HCT116 (cell line): Measurements from ENCODE around the gene SLC11A1. TPM values are rescaled to one million over a fixed set of nuclear protein-coding genes. Genes with fewer than 3 reads are reported as not detected.

Experiments
- ATAC-seq: fragments of 200-7000 bp; cut with Tn5 transposase; 2 replicates; pipeline ENCODE4 v1.9.1; 2020; ENCODE audit warnings: mild to moderate bottlenecking, moderate library complexity
- BruUV-seq: library from RNA; stranded (reverse); fragments of 400-500 nt; replicated peaks from 2 replicates; lab custom pipeline; 2021; lab: Mats Ljungman, UMichigan
- CTCF ChIA-PET: fragments of 300-600 bp; sonication (Branson Sonifier 250); formaldehyde crosslinking; loops from one replicate; lab custom pipeline; 2021; ENCODE audit warnings: antibody characterized with exemption; lab: Charles Lee
- POLR2A ChIA-PET: fragments of 300-600, 350-600 bp; sonication (Branson Sonifier 250); formaldehyde crosslinking; loops from one replicate; lab custom pipeline; 2021; ENCODE audit warnings: antibody characterized with exemption; lab: Charles Lee
- RAD21 ChIA-PET, 2 experiments: fragments of 300-600 bp; sonication (Branson Sonifier 250); formaldehyde crosslinking; loops; one replicate each; lab custom pipeline; 2023; ENCODE audit warnings: low total read pairs in 2 of 2; ENCODE audit not compliant: uncharacterized antibody in 2 of 2, unreplicated experiment in 2 of 2, low non-redundant PET in 1 of 2; lab: Charles Lee
- DNase-seq: peaks from one replicate; pipeline ENCODE4 v3.0.0-alpha.2; 2010; ENCODE audit warnings: low read depth, low spot score
- H2AFZ ChIP-seq: fragments of 200-600 bp; shearing (Covaris generic), sonication (generic); 2 replicates; pipeline ENCODE4 v1.6.1; 2017; ENCODE audit warnings: low read depth, mixed run types, mixed read lengths, antibody characterized with exemption, low read length; ENCODE audit not compliant: poor library complexity, severe bottlenecking
- H3K27ac ChIP-seq: 2 replicates; pipeline ENCODE4 v1.5.1; 2012; ENCODE audit warnings: low read depth, low read length
- H3K27me3 ChIP-seq: fragments of 200-600 bp; sonication (generic); 2 replicates; pipeline ENCODE4 v1.6.1; 2016; ENCODE audit warnings: mixed run types, low read length, mixed read lengths; ENCODE audit not compliant: insufficient read depth
- H3K36me3 ChIP-seq, 2 experiments: fragments of 200-500 bp in 1 of 2; fragments of 200-600 bp in 1 of 2; sonication (Bioruptor generic) in 1 of 2; sonication (generic) in 1 of 2; 2 replicates each; pipeline versions ENCODE4 v1.5.1 to v1.6.1; 2014 to 2016; ENCODE audit warnings: low read length in 2 of 2, inconsistent platforms in 1 of 2, mixed read lengths in 1 of 2, mixed run types in 1 of 2; ENCODE audit not compliant: insufficient read depth in 2 of 2, control insufficient read depth in 1 of 2
- H3K4me1 ChIP-seq, 2 experiments: fragments of 200-600 bp in 1 of 2; sonication (generic) in 1 of 2; 2 replicates each; pipeline versions ENCODE4 v1.5.1 to v1.6.1; 2012 to 2017; ENCODE audit warnings: low read length in 2 of 2, inconsistent platforms in 1 of 2, mild to moderate bottlenecking in 1 of 2, mixed read lengths in 1 of 2, mixed run types in 1 of 2, moderate library complexity in 1 of 2; ENCODE audit not compliant: insufficient read depth in 2 of 2, control insufficient read depth in 1 of 2
- H3K4me2 ChIP-seq: fragments of 200-600 bp; sonication (generic); 2 replicates; pipeline ENCODE4 v1.6.1; 2017; ENCODE audit warnings: mixed run types, low read length, mixed read lengths
- H3K4me3 ChIP-seq, 2 experiments: fragments of 200-600 bp in 1 of 2; sonication (generic) in 1 of 2; replicated peaks in 1 of 2; 2 replicates each; pipeline ENCODE4 v1.5.1; 2011 to 2016; ENCODE audit warnings: low read length in 2 of 2, control low read depth in 1 of 2, low read depth in 1 of 2, mild to moderate bottlenecking in 1 of 2, mixed read lengths in 1 of 2, mixed run types in 1 of 2
- H3K79me2 ChIP-seq: fragments of 200-600 bp; sonication (generic); 2 replicates; pipeline ENCODE4 v1.6.1; 2017; ENCODE audit warnings: mild to moderate bottlenecking, mixed run types, low read length, moderate library complexity, mixed read lengths; ENCODE audit not compliant: insufficient read depth
- H3K9ac ChIP-seq: fragments of 200-600 bp; sonication (generic); 2 replicates; pipeline ENCODE4 v1.6.1; 2016; ENCODE audit warnings: low read length, mixed read lengths
- H3K9me2 ChIP-seq: fragments of 200-600 bp; sonication (generic), shearing (Covaris generic); 2 replicates; pipeline ENCODE4 v1.6.1; 2017; ENCODE audit warnings: mixed run types, mild to moderate bottlenecking, moderate library complexity; ENCODE audit not compliant: insufficient read depth
- H3K9me3 ChIP-seq, 2 experiments: fragments of 200-500 bp in 1 of 2; fragments of 200-600 bp in 1 of 2; sonication (Bioruptor generic) in 1 of 2; sonication (generic) in 1 of 2; 2 replicates each; pipeline ENCODE4 v1.6.1; 2014 to 2017; ENCODE audit warnings: low read length in 2 of 2, mixed read lengths in 2 of 2, inconsistent platforms in 1 of 2, low read depth in 1 of 2, mild to moderate bottlenecking in 1 of 2, mixed run types in 1 of 2, moderate library complexity in 1 of 2; ENCODE audit not compliant: control insufficient read depth in 1 of 2, insufficient read depth in 1 of 2
- H4K20me1 ChIP-seq: fragments of 200-600 bp; sonication (generic), shearing (Covaris generic); 2 replicates; pipeline ENCODE4 v1.6.1; 2017; ENCODE audit warnings: mixed run types, mild to moderate bottlenecking, moderate library complexity; ENCODE audit not compliant: insufficient read depth
- ATF3 ChIP-seq: IDR thresholded peaks from 2 replicates; pipeline ENCODE4 v1.6.1; 2012
- CBX3 ChIP-seq: IDR thresholded peaks from 2 replicates; pipeline ENCODE4 v1.6.1; 2012; ENCODE audit warnings: low read depth
- CEBPB ChIP-seq: IDR thresholded peaks from 2 replicates; pipeline ENCODE4 v1.6.1; 2012; ENCODE audit warnings: low read depth
- CTCF ChIP-seq, 3 experiments: fragments of 200-600 bp in 1 of 3; sonication (generic) in 1 of 3; IDR thresholded peaks in 2 of 3; conservative IDR thresholded peaks in 1 of 3; 2 replicates each; pipeline ENCODE4 v1.5.1; 2012 to 2017; ENCODE audit warnings: low read depth in 2 of 3, low read length in 2 of 3, antibody characterized with exemption in 1 of 3, borderline replicate concordance in 1 of 3, control low read depth in 1 of 3, mild to moderate bottlenecking in 1 of 3, mixed read lengths in 1 of 3, mixed run types in 1 of 3, moderate library complexity in 1 of 3; ENCODE audit not compliant: insufficient read depth in 1 of 3
- EGR1 ChIP-seq: IDR thresholded peaks from 2 replicates; pipeline ENCODE4 v1.6.1; 2012; ENCODE audit warnings: low read depth
- ELF1 ChIP-seq: IDR thresholded peaks from 2 replicates; pipeline ENCODE4 v1.6.1; 2012; ENCODE audit warnings: low read depth, borderline replicate concordance
- EZH2 ChIP-seq: fragments of 200-600 bp; sonication (generic); IDR thresholded peaks from 2 replicates; pipeline ENCODE4 v1.6.1; 2017; ENCODE audit warnings: antibody characterized with exemption, mixed run types
- EZH2phosphoT487 ChIP-seq: fragments of 200-600 bp; IDR thresholded peaks from 2 replicates; pipeline ENCODE4 v1.6.1; 2018; ENCODE audit warnings: antibody characterized with exemption, borderline replicate concordance
- FOSL1 ChIP-seq: IDR thresholded peaks from 2 replicates; pipeline ENCODE4 v1.6.1; 2012; ENCODE audit warnings: low read depth
- MAX ChIP-seq: IDR thresholded peaks from 2 replicates; pipeline ENCODE4 v1.6.1; 2012
- POLR2A ChIP-seq: IDR thresholded peaks from 2 replicates; pipeline ENCODE4 v1.7.0; 2011; ENCODE audit warnings: borderline replicate concordance; ENCODE audit not compliant: insufficient read depth, insufficient read length; ENCODE audit errors: extremely low read depth
- POLR2AphosphoS5 ChIP-seq: IDR thresholded peaks from 2 replicates; pipeline ENCODE4 v1.6.1; 2011; ENCODE audit warnings: mild to moderate bottlenecking, low read depth, low read length, moderate library complexity
- SIN3A ChIP-seq: IDR thresholded peaks from 2 replicates; pipeline ENCODE4 v1.6.1; 2012; ENCODE audit warnings: low read depth
- SP1 ChIP-seq: IDR thresholded peaks from 2 replicates; pipeline ENCODE4 v1.6.1; 2012; ENCODE audit warnings: low read depth
- SRF ChIP-seq: IDR thresholded peaks from 2 replicates; pipeline ENCODE4 v1.6.1; 2012; ENCODE audit warnings: low read depth
- TCF7L2 ChIP-seq: IDR thresholded peaks from 2 replicates; pipeline ENCODE4 v1.7.0; 2011; ENCODE audit warnings: borderline replicate concordance, inconsistent platforms; ENCODE audit not compliant: insufficient read depth, insufficient read length; ENCODE audit errors: extremely low read depth
- YY1 ChIP-seq: IDR thresholded peaks from 2 replicates; pipeline ENCODE4 v1.6.1; 2011; ENCODE audit warnings: low read length, low read depth, moderate library complexity, mild to moderate bottlenecking; ENCODE audit not compliant: insufficient replicate concordance; ENCODE audit errors: extremely low read depth
- ZBTB33 ChIP-seq: IDR thresholded peaks from 2 replicates; pipeline ENCODE4 v1.6.1; 2011; ENCODE audit warnings: mild to moderate bottlenecking, low read length, moderate library complexity; ENCODE audit not compliant: insufficient replicate concordance; ENCODE audit errors: extremely low read depth
- ZFX ChIP-seq: fragments of 450-650 bp; IDR thresholded peaks from 2 replicates; pipeline ENCODE4 v1.6.1; 2017
- ZNF274 ChIP-seq: fragments of 200-500 bp; sonication (Bioruptor generic); IDR thresholded peaks from 2 replicates; pipeline ENCODE4 v1.6.1; 2014; ENCODE audit warnings: mild to moderate bottlenecking, low read depth, low read length, inconsistent platforms
- intact Hi-C: fragments of 100-400 bp; cut with micrococcal nuclease; formaldehyde crosslinking; loops from 2 replicates; pipeline ENCODE4 v1.10.0; 2022
- total RNA-seq: library from RNA; stranded (reverse); gene quantifications from one replicate; pipeline ENCODE4 v1.2.1, GENCODE V29; 2021; ENCODE audit not compliant: unreplicated experiment

The SLC11A1 gene
- total RNA-seq, 1 experiment from 2014 or later = 0.42 TPM

GRCh38 chr2:218371983-218372350 lies 10.1 kb upstream of the SLC11A1 start:
- TF ChIP-seq ZFX (no peak), ZNF274 (no peak), FOSL1 (no peak), EZH2 (no peak), EZH2phosphoT487 (no peak), SIN3A (no peak), POLR2AphosphoS5 (no peak), ATF3 (no peak), SRF (no peak), YY1 (no peak), POLR2A (no peak), ELF1 (no peak), CBX3 (no peak), MAX (no peak), SP1 (no peak), ZBTB33 (no peak), TCF7L2 (no peak), EGR1 (no peak), CEBPB (no peak), CTCF (IDR thresholded peaks at IDR 0.05 in 2 of 3, conservative IDR thresholded peaks at IDR 0.05 in 1 of 3; ENCODE audit: borderline replicate concordance in 1 of 3, insufficient read depth in 1 of 3, low read depth in 2 of 3, low read length in 2 of 3) (no peak)
- DNase-seq (no peak), ATAC-seq (no peak)
- RAD21 ChIA-PET = no interaction called here
- Histone ChIP-seq H4K20me1 (no peaks in the 10 kb centered on the region), H3K4me3 (no peak overlapping the region), H3K27ac (no peak overlapping the region), H2AFZ (no peak overlapping the region), H3K27me3 (no peaks in the 10 kb centered on the region), H3K9ac (no peak overlapping the region), H3K9me2 (no peaks in the 10 kb centered on the region), H3K79me2 (no peaks in the 10 kb centered on the region), H3K9me3 (0 out of 4 replicates have a peak, but pooled peaks cover 0 to under 1% of the 10 kb centered on the region in 2 experiments), H3K36me3 (no peaks in the 10 kb centered on the region), H3K4me2 (no peak overlapping the region), H3K4me1 (peaks cover 0 to 12% of the 10 kb centered on the region in 2 experiments; a peak in 2 of 4 replicates)
- CTCF ChIA-PET = no interaction called here
- intact Hi-C loops = no loop called here
- no TSS peak for BruUV-seq
- POLR2A ChIA-PET = no interaction called here
